Mesenchymal stem cell (in vitro differentiated cells and primary cell): ENCODE results near the gene HSPH1.
A peak's percentile ranks its signal among the peaks of the same experiment; 100 is the strongest.

Experiments used
- DNase-seq: peaks from one replicate; pipeline ENCODE4 v3.0.0-alpha.2; 2013
- H2AFZ ChIP-seq: one replicate; pipeline ENCODE4 v1.6.1; 2013; ENCODE audit warnings: low read depth, mild to moderate bottlenecking, control low read depth, inconsistent platforms, low read length, moderate library complexity
- H2AK5ac ChIP-seq: 2 replicates; pipeline ENCODE4 v1.6.1; 2013; ENCODE audit warnings: low read length, moderate library complexity, mild to moderate bottlenecking, inconsistent platforms; ENCODE audit not compliant: severe bottlenecking
- H2BK120ac ChIP-seq: one replicate; pipeline ENCODE4 v1.6.1; 2013; ENCODE audit warnings: low read depth, mild to moderate bottlenecking, inconsistent platforms, low read length, moderate library complexity
- H2BK12ac ChIP-seq, 2 experiments: one replicate each; pipeline ENCODE4 v1.6.1; 2013; ENCODE audit warnings: inconsistent platforms in 2 of 2, low read length in 2 of 2, mild to moderate bottlenecking in 2 of 2, moderate library complexity in 2 of 2, control low read depth in 1 of 2
- H2BK15ac ChIP-seq: one replicate; pipeline ENCODE4 v1.6.1; 2013; ENCODE audit warnings: mild to moderate bottlenecking, low read depth, inconsistent platforms; ENCODE audit not compliant: poor library complexity, severe bottlenecking
- H2BK5ac ChIP-seq: 2 replicates; pipeline ENCODE4 v1.6.1; 2013; ENCODE audit warnings: low read depth, mild to moderate bottlenecking, low read length, control low read depth, inconsistent platforms; ENCODE audit not compliant: poor library complexity, severe bottlenecking
- H3K14ac ChIP-seq, 2 experiments: one replicate each; pipeline ENCODE4 v1.6.1; 2013; ENCODE audit warnings: inconsistent platforms in 2 of 2, low read length in 2 of 2, control low read depth in 1 of 2, mild to moderate bottlenecking in 1 of 2, moderate library complexity in 1 of 2
- H3K18ac ChIP-seq, 2 experiments: one replicate each; pipeline ENCODE4 v1.6.1; 2013; ENCODE audit warnings: inconsistent platforms in 2 of 2, low read length in 2 of 2, control low read depth in 1 of 2, low read depth in 1 of 2, mild to moderate bottlenecking in 1 of 2
- H3K23ac ChIP-seq, 2 experiments: one replicate each; pipeline ENCODE4 v1.6.1; 2013; ENCODE audit warnings: inconsistent platforms in 2 of 2, low read length in 2 of 2, mild to moderate bottlenecking in 2 of 2, moderate library complexity in 2 of 2, control low read depth in 1 of 2
- H3K27ac ChIP-seq: 2 replicates; pipeline ENCODE4 v1.5.1; 2013; ENCODE audit warnings: mild to moderate bottlenecking, moderate library complexity, low read length, control low read depth, inconsistent platforms; ENCODE audit not compliant: poor library complexity, severe bottlenecking
- H3K27me3 ChIP-seq, 2 experiments: 2 replicates each; pipeline versions ENCODE4 v1.6.1 to v1.7.0; 2013; ENCODE audit warnings: low read length in 2 of 2, mild to moderate bottlenecking in 2 of 2, moderate library complexity in 2 of 2, control low read depth in 1 of 2, inconsistent platforms in 1 of 2; ENCODE audit not compliant: control insufficient read depth in 1 of 2, insufficient read depth in 1 of 2
- H3K36me3 ChIP-seq, 2 experiments: 2 replicates each; pipeline versions ENCODE4 v1.6.1 to v1.7.0; 2013; ENCODE audit warnings: low read length in 2 of 2, control low read depth in 1 of 2, inconsistent platforms in 1 of 2, low read depth in 1 of 2, mild to moderate bottlenecking in 1 of 2; ENCODE audit not compliant: insufficient read depth in 2 of 2, control insufficient read depth in 1 of 2
- H3K4ac ChIP-seq, 2 experiments: one replicate each; pipeline ENCODE4 v1.6.1; 2013; ENCODE audit warnings: inconsistent platforms in 2 of 2, low read length in 2 of 2, mild to moderate bottlenecking in 2 of 2, moderate library complexity in 2 of 2, control low read depth in 1 of 2, low read depth in 1 of 2
- H3K4me1 ChIP-seq: 2 replicates; pipeline ENCODE4 v1.6.1; 2013; ENCODE audit warnings: low read depth, low read length, control low read depth; ENCODE audit not compliant: control insufficient read depth, insufficient read depth
- H3K4me2 ChIP-seq: 2 replicates; pipeline ENCODE4 v1.6.1; 2013; ENCODE audit warnings: low read length, mild to moderate bottlenecking, inconsistent platforms; ENCODE audit not compliant: poor library complexity, severe bottlenecking
- H3K4me3 ChIP-seq, 2 experiments: 2 replicates each; pipeline versions ENCODE4 v1.5.1 to v1.7.0; 2013; ENCODE audit warnings: low read length in 2 of 2, mild to moderate bottlenecking in 2 of 2, control low read depth in 1 of 2, low read depth in 1 of 2; ENCODE audit not compliant: insufficient read depth in 1 of 2
- H3K79me1 ChIP-seq: replicated peaks from 2 replicates; pipeline ENCODE4 v1.6.1; 2013; ENCODE audit warnings: mild to moderate bottlenecking, control low read depth, low read length, inconsistent platforms; ENCODE audit not compliant: poor library complexity, severe bottlenecking
- H3K9ac ChIP-seq: 2 replicates; pipeline ENCODE4 v1.7.0; 2013; ENCODE audit warnings: mild to moderate bottlenecking, low read length, moderate library complexity
- H3K9me3 ChIP-seq: 2 replicates; pipeline ENCODE4 v1.7.0; 2013; ENCODE audit warnings: mild to moderate bottlenecking, low read length; ENCODE audit not compliant: control insufficient read depth
- H4K8ac ChIP-seq: one replicate; pipeline ENCODE4 v1.6.1; 2013; ENCODE audit warnings: inconsistent platforms, mild to moderate bottlenecking, low read length, moderate library complexity
- H4K91ac ChIP-seq: one replicate; pipeline ENCODE4 v1.6.1; 2013; ENCODE audit warnings: mild to moderate bottlenecking, low read length, inconsistent platforms
- WGBS: methylation state at CpG from one replicate; pipeline ENCODE4 v1.1.7; 2013; ENCODE audit warnings: mixed read lengths; 5-methylcytosine and 5-hydroxymethylcytosine counted together

Gene HSPH1

GRCh38 chr13:31172001-31172400 lies 10.3 kb upstream of the HSPH1 start:
- Histone ChIP-seq H4K91ac (no peak overlapping the region), H3K27ac (peak overlapping the region; percentile 59), H3K79me1 (no peaks in the 10 kb centered on the region), H4K8ac (no peak overlapping the region), H3K27me3 (no peaks in the 10 kb centered on the region), H3K23ac (no peak overlapping the region), H2AFZ (no peak overlapping the region), H3K18ac (no peak overlapping the region), H3K9ac (no peak overlapping the region), H3K4me2 (no peak overlapping the region), H2BK12ac (no peak overlapping the region), H2AK5ac (no peak overlapping the region), H3K4ac (no peak overlapping the region), H2BK5ac (no peak overlapping the region), H3K4me1 (peaks cover 3% of the 10 kb centered on the region), H3K9me3 (no peaks in the 10 kb centered on the region), H3K14ac (no peak overlapping the region), H3K4me3 (no peak overlapping the region), H2BK15ac (no peak overlapping the region), H2BK120ac (no peak overlapping the region), H3K36me3 (no peaks in the 10 kb centered on the region)
- peak; percentile 28 for DNase-seq
- WGBS: 33% methylated on average over 1 of the region's 3 CpGs

GRCh38 chr13:31168736-31169135 lies 7.0 kb upstream of the HSPH1 start:
- Histone ChIP-seq H3K23ac (no peak overlapping the region), H3K79me1 (no peaks in the 10 kb centered on the region), H3K14ac (no peak overlapping the region), H3K4me2 (no peak overlapping the region), H3K9ac (no peak overlapping the region), H2AFZ (no peak overlapping the region), H2AK5ac (no peak overlapping the region), H2BK120ac (no peak overlapping the region), H4K8ac (no peak overlapping the region), H3K36me3 (no peaks in the 10 kb centered on the region), H4K91ac (no peak overlapping the region), H3K9me3 (no peaks in the 10 kb centered on the region), H3K4me3 (no peak overlapping the region), H3K27ac (no peak overlapping the region), H3K4me1 (peaks cover 3% of the 10 kb centered on the region), H2BK5ac (no peak overlapping the region), H2BK12ac (no peak overlapping the region), H3K18ac (no peak overlapping the region), H2BK15ac (no peak overlapping the region), H3K27me3 (no peaks in the 10 kb centered on the region), H3K4ac (no peak overlapping the region)
- no peak for DNase-seq
- 92% methylated on average over 10 of the region's 11 CpGs for WGBS

- Histone ChIP-seq H4K91ac (no peak overlapping the region), H2AK5ac (no peak overlapping the region), H3K23ac (no peak overlapping the region), H3K9ac (no peak overlapping the region), H3K36me3 (no peaks in the 10 kb centered on the region), H2AFZ (no peak overlapping the region), H2BK15ac (no peak overlapping the region), H3K4me1 (peaks cover 3% of the 10 kb centered on the region), H3K4me3 (no peak overlapping the region), H4K8ac (no peak overlapping the region), H2BK5ac (no peak overlapping the region), H3K27me3 (no peaks in the 10 kb centered on the region), H3K4me2 (no peak overlapping the region), H3K9me3 (no peaks in the 10 kb centered on the region), H3K14ac (no peak overlapping the region), H3K4ac (no peak overlapping the region), H2BK120ac (no peak overlapping the region), H3K79me1 (peaks cover 2% of the 10 kb centered on the region), H2BK12ac (no peak overlapping the region), H3K27ac (no peak overlapping the region), H3K18ac (no peak overlapping the region)
- DNase-seq: no peak
- no CpG with 5 or more reads among the region's 2 CpGs for WGBS
Measured at GRCh38 chr13:31168166-31168565, 6.5 kb upstream of the HSPH1 start.

DNA sequence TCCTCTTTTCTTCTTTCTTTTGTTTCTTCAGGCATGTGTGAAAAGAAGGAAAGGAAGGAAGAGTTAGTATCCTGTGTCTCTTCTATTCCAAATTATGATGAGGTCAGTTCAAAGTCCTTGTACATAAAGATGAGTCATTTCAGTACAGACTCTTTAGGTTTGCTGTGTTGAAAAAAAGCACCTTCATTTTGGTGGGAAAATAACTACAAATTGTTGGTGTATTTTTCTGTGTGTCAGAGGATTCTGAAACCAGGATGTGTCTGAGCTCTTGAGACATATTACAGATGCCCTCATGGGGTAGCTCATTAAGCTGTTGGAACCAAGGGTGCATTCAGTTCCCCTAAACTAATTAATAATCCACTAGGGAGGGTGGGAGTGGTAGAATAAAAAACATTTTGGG lies 5.8 kb upstream of the HSPH1 start:
- peaks cover 3% of the 10 kb centered on the region for H3K4me1 ChIP-seq
- H3K27ac ChIP-seq: no peak overlapping the region
- peaks cover 2% of the 10 kb centered on the region for H3K79me1 ChIP-seq
- H3K9me3 ChIP-seq: no peaks in the 10 kb centered on the region
- H3K18ac ChIP-seq: no peak overlapping the region
- no peak overlapping the region for H2AFZ ChIP-seq
- H3K4me3 ChIP-seq: no peak overlapping the region
- H3K4me2 ChIP-seq: no peak overlapping the region
- H3K23ac ChIP-seq: no peak overlapping the region
- H2BK15ac ChIP-seq: no peak overlapping the region
- H4K91ac ChIP-seq: no peak overlapping the region
- H3K4ac ChIP-seq: no peak overlapping the region
- no peak for DNase-seq
- H2BK120ac ChIP-seq: no peak overlapping the region
- no peak overlapping the region for H3K14ac ChIP-seq
- H4K8ac ChIP-seq: no peak overlapping the region
- no peak overlapping the region for H2BK12ac ChIP-seq
- H3K9ac ChIP-seq: no peak overlapping the region
- H3K27me3 ChIP-seq: no peaks in the 10 kb centered on the region
- no peak overlapping the region for H2BK5ac ChIP-seq
- no peaks in the 10 kb centered on the region for H3K36me3 ChIP-seq
- no peak overlapping the region for H2AK5ac ChIP-seq
